Stimulated activated CD8-positive, alpha-beta memory T cell treated with anti-CD3 and anti-CD28 coated beads, Interleukin-7, amount 100 ng/mL, for 4 hours (primary cell): Measurements from ENCODE around the gene PPARD.

Experiments
- DNase-seq, 2 donors: peaks; one replicate each; pipeline ENCODE4 v3.0.0-alpha.2; 2020; ENCODE audit warnings: low read depth in 2 of 2

The PPARD gene

DNA sequence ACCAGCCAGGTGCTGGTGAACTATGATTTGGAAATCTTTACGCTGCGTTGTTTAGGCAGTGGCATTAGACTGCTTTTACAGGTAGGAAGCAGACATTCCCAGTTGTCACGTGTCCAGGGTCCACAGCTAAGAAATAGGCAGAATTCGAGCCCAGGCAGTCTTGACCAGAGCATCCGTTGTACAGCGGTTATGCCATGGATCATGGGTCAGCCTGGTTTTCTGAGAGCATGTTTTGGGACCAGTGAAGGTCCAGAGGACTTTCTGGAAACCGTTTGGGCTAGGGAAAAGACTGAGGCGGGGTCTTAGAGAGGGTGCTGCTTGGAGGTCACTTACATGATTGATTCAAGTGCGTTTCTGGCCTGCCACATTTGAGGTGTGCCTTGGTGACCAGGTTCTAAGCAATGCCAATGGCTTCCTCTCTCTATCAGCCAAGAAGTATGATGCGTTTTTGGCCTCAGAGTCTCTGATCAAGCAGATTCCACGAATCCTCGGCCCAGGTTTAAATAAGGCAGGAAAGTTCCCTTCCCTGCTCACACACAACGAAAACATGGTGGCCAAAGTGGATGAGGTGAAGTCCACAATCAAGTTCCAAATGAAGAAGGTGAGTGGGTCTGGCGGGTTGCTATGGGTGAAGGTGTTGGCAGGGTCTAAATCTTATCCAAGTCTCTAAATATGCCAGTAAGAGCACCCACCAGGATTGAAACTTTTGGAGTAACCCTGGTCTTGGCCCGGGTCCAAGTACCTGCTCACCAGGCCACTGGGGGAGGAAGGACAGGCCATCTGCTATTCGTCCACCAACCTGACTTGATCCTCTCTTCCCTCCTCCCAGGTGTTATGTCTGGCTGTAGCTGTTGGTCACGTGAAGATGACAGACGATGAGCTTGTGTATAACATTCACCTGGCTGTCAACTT, 127.6 kb downstream of the PPARD start:
- DNase-seq = no peak

DNA sequence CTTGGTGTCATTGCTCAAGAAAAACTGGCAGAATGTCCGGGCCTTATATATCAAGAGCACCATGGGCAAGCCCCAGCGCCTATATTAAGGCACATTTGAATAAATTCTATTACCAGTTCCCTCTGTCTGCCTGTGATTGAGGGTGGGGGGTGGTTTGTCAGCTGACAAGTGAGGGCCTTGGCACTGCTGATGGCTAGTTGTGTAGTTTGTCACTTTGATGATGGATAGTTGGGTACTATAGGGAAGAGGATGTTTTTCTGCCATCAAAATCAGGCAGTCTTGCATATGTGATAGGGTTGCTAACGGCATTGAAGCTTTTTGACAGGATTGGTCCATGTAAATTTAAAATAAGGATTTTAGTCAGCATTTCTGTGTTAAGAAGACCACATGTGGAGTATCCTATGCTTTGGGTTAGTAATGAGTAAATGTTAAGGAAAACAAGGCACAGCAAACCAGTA, 128.3 kb downstream of the PPARD start:
- DNase-seq = no peak

DNA sequence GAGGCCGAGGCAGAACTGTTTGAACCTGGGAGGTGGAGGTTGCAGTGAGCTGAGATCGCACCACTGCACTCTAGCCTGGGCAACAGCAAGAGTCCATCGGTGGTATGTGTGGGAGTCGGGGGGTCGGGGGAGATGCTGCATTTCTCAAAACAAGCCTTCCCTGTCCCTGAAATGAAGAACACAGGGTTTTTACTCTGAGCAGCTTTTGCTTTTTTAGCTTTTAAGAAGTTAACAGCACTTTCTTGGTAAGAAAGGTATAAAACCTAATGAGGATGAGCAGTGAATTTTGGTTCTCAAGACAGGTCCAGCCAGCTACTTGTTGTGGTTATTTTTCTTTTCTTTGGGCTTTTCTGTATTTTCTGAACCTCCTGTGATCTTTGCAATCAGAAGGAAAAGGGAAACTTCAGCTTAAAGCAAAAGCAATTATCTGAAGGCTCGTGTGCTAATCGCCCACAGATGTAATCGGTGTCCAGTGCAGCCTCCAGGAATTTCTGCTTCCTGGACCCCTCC, 129.5 kb downstream of the PPARD start:
- DNase-seq = no peak

DNA sequence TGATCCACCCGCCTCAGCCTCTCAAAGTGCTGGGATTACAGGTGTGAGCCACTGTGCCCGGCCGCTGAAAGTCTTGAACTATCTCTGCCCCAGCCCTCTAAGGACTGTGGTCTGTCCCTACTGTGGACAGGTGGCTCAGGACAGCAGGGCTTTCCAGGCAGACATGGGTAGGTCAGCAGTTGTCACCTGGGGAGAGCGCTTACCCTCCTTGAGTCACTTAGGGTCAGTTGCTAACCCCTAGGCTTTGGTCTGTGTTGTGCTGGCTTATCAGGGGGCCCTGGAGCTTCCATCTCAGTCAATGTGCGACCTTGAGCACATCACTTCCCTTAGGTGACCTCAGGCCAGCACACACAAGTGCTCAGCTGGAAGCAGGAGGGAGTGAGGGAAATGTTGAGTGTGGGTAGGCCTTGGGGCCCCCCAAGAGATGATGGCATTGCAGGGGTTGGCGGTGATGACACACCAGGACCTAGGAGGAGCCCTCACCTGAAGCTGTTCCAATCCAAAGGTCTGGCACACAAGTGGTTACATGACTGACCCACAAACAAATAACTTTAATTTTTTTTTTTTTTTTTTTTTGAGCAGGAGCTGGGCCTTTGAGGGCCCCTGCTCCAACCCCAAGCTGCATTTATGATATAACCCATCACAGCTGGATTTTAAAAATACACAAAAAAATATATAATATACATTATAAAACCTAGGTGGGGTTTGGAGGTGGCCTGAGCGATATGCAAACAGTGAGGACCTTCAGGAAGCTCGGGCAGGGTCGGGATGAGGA, 130.9 kb downstream of the PPARD start:
- DNase-seq = no peak

DNA sequence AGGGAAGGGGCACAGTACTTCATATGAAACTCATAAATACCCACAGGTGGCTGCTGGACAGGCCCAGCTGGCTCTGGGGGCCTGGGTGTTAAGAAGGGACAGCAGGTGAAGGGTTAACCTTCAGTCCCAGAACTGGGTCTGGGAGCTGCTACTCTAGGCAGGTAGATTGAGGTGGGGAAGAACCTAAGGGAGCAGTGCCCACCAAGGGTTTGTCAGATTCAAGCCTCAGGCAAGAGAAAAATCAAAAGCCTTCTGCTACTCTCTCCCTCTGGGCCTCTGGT, 131.4 kb downstream of the PPARD start:
- no peak for DNase-seq

DNA sequence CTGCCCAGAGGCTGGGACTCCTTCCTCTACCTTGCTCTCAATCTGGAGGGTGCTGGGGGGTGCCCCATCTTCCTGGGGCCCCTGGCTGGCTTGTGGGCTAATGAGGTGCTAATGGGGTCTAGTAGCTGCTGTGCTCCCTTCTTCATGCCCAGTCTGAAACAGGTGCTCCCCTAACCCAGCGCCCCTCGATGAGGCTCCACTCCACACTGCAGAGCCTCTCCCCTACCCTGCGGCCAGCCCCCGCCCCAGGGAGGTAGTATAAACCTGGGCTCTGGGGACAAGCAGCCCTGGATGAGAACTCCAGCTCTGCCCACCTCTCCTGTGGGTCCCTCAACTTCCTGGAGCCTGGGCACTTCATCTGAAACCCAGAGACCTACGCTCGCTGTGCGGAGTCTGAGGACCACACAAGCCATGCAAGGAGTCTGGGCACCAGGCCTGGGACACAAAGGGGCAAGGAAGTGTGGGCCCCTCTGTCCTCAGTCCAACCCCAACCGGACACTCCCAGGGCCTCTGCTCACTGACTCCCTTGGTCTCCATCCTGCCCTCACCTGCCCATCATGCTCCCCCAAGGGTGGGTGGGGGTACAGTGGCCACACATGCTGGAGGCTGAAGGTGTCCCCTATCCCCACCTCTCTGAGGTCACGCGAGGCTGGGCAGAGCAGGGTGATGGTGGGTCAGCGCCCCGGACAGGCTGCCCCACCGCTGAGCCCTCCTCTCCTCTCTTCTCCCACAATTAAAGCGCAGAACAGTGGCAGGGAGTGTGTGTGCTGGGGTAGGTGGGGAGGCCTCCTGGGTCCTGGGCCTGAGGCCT, 132.0 kb downstream of the PPARD start:
- DNase-seq = no peak

DNA sequence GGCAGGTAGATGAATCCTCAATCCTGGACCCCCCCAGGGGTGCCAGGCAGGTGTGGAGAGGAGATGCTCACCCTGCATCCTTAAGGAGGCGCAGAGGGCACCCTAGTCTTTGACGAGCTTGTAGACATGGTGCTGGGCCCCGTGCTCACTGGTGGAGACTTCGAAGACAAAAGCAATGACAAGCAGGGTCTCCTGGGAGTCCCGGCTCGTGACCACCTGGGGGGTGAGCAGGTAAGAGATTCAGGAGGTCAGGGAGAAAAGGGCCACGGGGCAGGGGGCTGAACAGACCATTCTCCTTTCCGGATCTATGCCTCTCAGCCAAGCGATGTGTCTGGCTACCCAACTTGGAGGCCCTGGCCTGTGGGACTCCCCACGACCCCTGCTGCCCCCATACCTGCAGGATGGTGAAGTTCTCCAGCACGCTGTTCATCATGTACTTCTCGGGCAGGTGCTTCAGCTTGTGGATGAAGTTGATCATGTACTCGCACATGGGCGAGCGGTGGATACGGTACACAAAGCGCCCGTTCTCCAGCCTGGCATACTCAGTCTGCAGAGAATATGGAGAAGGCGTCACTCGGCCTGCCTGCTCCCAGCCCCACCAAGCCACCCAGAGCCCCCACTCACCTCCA, 132.7 kb downstream of the PPARD start:
- DNase-seq = no peak

DNA sequence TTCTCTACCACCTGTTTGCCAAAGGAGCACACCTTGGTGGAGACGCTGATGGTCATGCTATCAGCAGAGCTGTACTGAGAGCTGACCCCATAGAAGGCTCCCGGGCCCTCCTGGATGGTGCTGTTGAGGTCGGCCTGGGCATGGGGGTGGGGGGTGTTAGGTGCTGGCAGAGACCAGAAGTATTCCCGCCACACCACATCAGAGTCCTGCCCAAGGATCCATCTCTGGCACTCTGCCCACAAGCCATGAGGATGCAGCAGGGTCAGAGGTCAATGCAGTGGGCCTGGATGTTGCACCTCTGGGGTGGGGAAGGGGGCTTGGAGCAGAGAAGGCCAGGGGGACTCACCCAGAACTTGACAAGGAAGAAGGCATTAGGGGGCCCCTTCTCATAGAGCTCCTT, 133.2 kb downstream of the PPARD start:
- no peak for DNase-seq

DNA sequence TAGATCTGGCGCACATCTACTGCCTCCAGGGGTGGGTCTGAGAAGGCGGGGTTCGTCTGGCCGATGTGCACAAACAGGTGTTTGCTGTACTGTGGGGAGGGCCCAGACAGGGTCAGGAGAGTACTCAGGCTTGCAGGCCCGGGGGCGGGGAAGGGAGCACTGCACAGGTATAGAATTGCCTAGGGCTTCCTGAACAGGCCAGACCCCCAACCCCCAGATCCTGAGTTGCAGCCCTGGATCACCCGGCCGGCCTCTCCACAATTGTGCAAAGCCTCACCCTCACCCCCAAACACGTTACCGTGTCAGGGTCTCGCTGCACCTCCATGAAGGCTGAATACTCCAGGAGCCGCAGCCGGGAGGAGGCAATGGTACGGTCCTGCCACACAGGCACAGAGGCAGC, 133.6 kb downstream of the PPARD start:
- no peak for DNase-seq

DNA sequence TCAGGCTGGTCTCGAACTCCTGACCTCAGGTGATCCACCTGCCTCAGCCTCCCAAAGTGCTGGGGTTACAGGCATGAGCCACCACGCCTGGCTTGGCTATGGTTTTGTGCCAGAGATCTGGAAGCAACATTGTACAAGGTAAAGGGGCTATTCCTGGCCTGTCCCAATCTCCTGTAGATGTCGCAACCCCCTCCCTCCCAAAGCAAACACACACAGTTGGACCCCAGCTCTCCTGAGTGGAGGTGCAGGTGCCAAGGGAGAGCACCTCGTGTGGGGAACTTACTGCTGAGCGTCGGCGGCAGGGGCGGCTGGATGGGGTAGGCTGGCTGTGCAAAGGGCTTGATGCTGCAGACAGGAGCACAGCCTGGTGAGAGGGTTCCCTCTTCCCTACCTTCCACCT, 134.7 kb downstream of the PPARD start:
- no peak for DNase-seq
